K562 (cell line): ENCODE data around the gene ZNF74. TPM values are rescaled to one million over a fixed set of nuclear protein-coding genes. Genes with fewer than 3 reads are reported as not detected.

Experiments used
- ARID4B ChIP-seq: sonication (generic); formaldehyde crosslinking; IDR thresholded peaks from 2 replicates; pipeline ENCODE4 v1.8.0; 2022; ENCODE audit warnings: mild to moderate bottlenecking, missing genetic modification reagents
- IRF9 ChIP-seq: fragments of 450-650 bp; IDR thresholded peaks from 2 replicates; pipeline ENCODE4 v1.6.1; 2016; ENCODE audit warnings: missing biosample characterization, missing genetic modification characterization
- MYC ChIP-seq, 2 experiments: fragments of 250-450 bp in 1 of 2; sonication (Bioruptor Pico) in 1 of 2; IDR thresholded peaks; 2 replicates each; pipeline versions ENCODE4 v1.5.1 to v1.6.1; 2012 to 2021; ENCODE audit warnings: low read depth in 2 of 2, borderline replicate concordance in 1 of 2, improper control_type of control experiment in 1 of 2, low read length in 1 of 2, mild to moderate bottlenecking in 1 of 2, moderate library complexity in 1 of 2
- POLR2A ChIP-seq: fragments of 450-650 bp; conservative IDR thresholded peaks from 2 replicates; pipeline ENCODE4 v1.6.1; 2016
- RNF2 ChIP-seq: sonication (generic); IDR thresholded peaks from 2 replicates; pipeline ENCODE4 v1.6.1; 2016
- RNF219 ChIP-seq: fragments of 250-450 bp; sonication (Bioruptor Pico); IDR thresholded peaks from 2 replicates; pipeline ENCODE4 v1.5.0; 2022; ENCODE audit warnings: mild to moderate bottlenecking
- RUNX1 ChIP-seq: sonication (generic); IDR thresholded peaks from 2 replicates; pipeline ENCODE4 v1.6.1; 2016; ENCODE audit warnings: antibody characterized with exemption, low read depth
- SMARCB1 ChIP-seq: IDR thresholded peaks from 2 replicates; pipeline ENCODE4 v1.6.1; 2011; ENCODE audit warnings: improper control_type of control experiment, low read depth; ENCODE audit not compliant: insufficient read length
- STAG1 ChIP-seq: sonication (generic); formaldehyde crosslinking; IDR thresholded peaks from 2 replicates; pipeline ENCODE4 v1.5.0; 2020; ENCODE audit warnings: missing genetic modification reagents, borderline replicate concordance
- polyA plus RNA-seq, 8 experiments: library from polyadenylated mRNA; depleted of rRNA in 4 of 8; stranded (reverse) in 5 of 8; unstranded in 3 of 8; fragments of >200 nt; fragmentation: Nextera tagmentation in 2 of 8; fragmentation: Illumina TruSeq in 1 of 8; extraction: Ambion mirVana in 2 of 8; extraction: Trizol in 1 of 8; gene quantifications; 2 replicates each; pipeline versions ENCODE4 v1.2.1 to v1.2.3, GENCODE V29; 2011 to 2014; ENCODE audit warnings: inconsistent platforms in 1 of 8, missing spikeins in 1 of 8
- total RNA-seq, 7 experiments: library from RNA; depleted of rRNA in 6 of 7; stranded (reverse); fragments of >200 nt in 6 of 7; fragmentation: Illumina TruSeq in 2 of 7; extraction: Trizol in 2 of 7; gene quantifications; 2 replicates each; pipeline versions ENCODE4 v1.2.1 to v1.2.3, GENCODE V29; 2011 to 2021; ENCODE audit warnings: low replicate concordance in 1 of 7
- TF ChIP-seq, protein P1 (sequence below), 3 experiments: fragments of 200-800 bp in 1 of 3; fragments of 250-450 bp in 1 of 3; fragments of 450-650 bp in 1 of 3; sonication (Bioruptor Pico) in 1 of 3; sonication (Bioruptor generic) in 1 of 3; formaldehyde crosslinking in 1 of 3; IDR thresholded peaks; 2 replicates each; pipeline versions ENCODE4 v1.6.1 to v1.8.0; 2016 to 2022; ENCODE audit warnings: mild to moderate bottlenecking in 2 of 3, missing genetic modification characterization in 2 of 3, missing compliant biosample characterization in 1 of 3, moderate library complexity in 1 of 3
- TF ChIP-seq, protein P2 (sequence below), 2 experiments: IDR thresholded peaks; 2 replicates each; pipeline ENCODE4 v1.6.1; 2011; ENCODE audit warnings: borderline replicate concordance in 1 of 2, control low read depth in 1 of 2, low read depth in 1 of 2, low read length in 1 of 2, mild to moderate bottlenecking in 1 of 2, mixed read lengths in 1 of 2, moderate library complexity in 1 of 2; ENCODE audit not compliant: insufficient read depth in 1 of 2, insufficient read length in 1 of 2, poor library complexity in 1 of 2, severe bottlenecking in 1 of 2; ENCODE audit errors: extremely low read depth in 1 of 2

The ZNF74 gene
- total and polyA plus RNA-seq, 9 of the 15 experiments (the other 6 are each of a cell fraction or from before 2014, with no cell fraction given), result 2.4 to 53.5 (median 31.5) TPM

GRCh38 chr22:20393705-20394476 is at the start of gene ZNF74 (continued):
- TF ChIP-seq ARID4B (CRISPR knock-in tag) (no peak), RNF2 (no peak), MYC (IDR thresholded peaks at IDR 0.05; ENCODE audit: low read depth, low read length) (peak; percentile 91), MYC (CRISPR knock-in tag; IDR thresholded peaks at IDR 0.05; ENCODE audit: borderline replicate concordance, low read depth) (peak; percentile 90; the same call in 1 of the 2 replicates), POLR2A (no peak), IRF9 (tag) (0 out of 2 replicates have a peak, but pooled peaks have one; percentile 4), RNF219 (CRISPR knock-in tag) (peak; percentile 27; the same call in 1 of the 2 replicates), STAG1 (CRISPR knock-in tag) (no peak), RUNX1 (no peak), SMARCB1 (peak; percentile 89)
- TF ChIP-seq, protein P1, sequence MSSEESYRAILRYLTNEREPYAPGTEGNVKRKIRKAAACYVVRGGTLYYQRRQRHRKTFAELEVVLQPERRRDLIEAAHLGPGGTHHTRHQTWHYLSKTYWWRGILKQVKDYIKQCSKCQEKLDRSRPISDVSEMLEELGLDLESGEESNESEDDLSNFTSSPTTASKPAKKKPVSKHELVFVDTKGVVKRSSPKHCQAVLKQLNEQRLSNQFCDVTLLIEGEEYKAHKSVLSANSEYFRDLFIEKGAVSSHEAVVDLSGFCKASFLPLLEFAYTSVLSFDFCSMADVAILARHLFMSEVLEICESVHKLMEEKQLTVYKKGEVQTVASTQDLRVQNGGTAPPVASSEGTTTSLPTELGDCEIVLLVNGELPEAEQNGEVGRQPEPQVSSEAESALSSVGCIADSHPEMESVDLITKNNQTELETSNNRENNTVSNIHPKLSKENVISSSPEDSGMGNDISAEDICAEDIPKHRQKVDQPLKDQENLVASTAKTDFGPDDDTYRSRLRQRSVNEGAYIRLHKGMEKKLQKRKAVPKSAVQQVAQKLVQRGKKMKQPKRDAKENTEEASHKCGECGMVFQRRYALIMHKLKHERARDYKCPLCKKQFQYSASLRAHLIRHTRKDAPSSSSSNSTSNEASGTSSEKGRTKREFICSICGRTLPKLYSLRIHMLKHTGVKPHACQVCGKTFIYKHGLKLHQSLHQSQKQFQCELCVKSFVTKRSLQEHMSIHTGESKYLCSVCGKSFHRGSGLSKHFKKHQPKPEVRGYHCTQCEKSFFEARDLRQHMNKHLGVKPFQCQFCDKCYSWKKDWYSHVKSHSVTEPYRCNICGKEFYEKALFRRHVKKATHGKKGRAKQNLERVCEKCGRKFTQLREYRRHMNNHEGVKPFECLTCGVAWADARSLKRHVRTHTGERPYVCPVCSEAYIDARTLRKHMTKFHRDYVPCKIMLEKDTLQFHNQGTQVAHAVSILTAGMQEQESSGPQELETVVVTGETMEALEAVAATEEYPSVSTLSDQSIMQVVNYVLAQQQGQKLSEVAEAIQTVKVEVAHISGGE (CRISPR knock-in tag; IDR thresholded peaks at IDR 0.05), result peak in 1 of 3 experiments; percentile 58; a peak in 2 of 6 replicates
- TF ChIP-seq, protein P2, sequence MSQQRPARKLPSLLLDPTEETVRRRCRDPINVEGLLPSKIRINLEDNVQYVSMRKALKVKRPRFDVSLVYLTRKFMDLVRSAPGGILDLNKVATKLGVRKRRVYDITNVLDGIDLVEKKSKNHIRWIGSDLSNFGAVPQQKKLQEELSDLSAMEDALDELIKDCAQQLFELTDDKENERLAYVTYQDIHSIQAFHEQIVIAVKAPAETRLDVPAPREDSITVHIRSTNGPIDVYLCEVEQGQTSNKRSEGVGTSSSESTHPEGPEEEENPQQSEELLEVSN (IDR thresholded peaks at IDR 0.05; ENCODE audit: borderline replicate concordance in 1 of 2, extremely low read depth in 1 of 2, insufficient read depth in 1 of 2, insufficient read length in 1 of 2, low read depth in 1 of 2, low read length in 1 of 2, poor library complexity in 1 of 2, severe bottlenecking in 1 of 2), result peak; percentile 74 to 82
